ENCODE data around the gene MGAT5B. TPM values are rescaled to one million over a fixed set of nuclear protein-coding genes. Genes with fewer than 3 reads are reported as not detected.

MGAT5B gene
- total and polyA plus RNA-seq, 2 experiments from 2014 or later, result 1.6 to 10.0 TPM

GRCh38 chr17:76872874-76873221 is 4.6 kb downstream of the MGAT5B start (continued):
- TF ChIP-seq ZNF462 (CRISPR knock-in tag; IDR thresholded peaks at IDR 0.05), result no peak
- TF ChIP-seq JUNB (IDR thresholded peaks at IDR 0.05; ENCODE audit: unreplicated experiment), result no peak
- no peak for TF ChIP-seq NANOG (IDR thresholded peaks at IDR 0.05; ENCODE audit: borderline replicate concordance)

- Mint-ChIP-seq H3K27me3 (ENCODE audit: insufficient read depth, low read depth, poor library complexity) (peaks cover 21% of the 10 kb centered on the region), H3K36me3 (ENCODE audit: low read depth) (peaks cover 15% of the 10 kb centered on the region), H3K4me3 (no peak overlapping the region), H3K4me1 (no peaks in the 10 kb centered on the region; the same call in 2 of the 3 replicates), H3K9me3 (peaks cover 3% of the 10 kb centered on the region; the same call in 1 of the 3 replicates), H3K27ac (no peak overlapping the region)
- Histone ChIP-seq H3K27ac (ENCODE audit: low read depth) (no peak overlapping the region), H3K27me3 (ENCODE audit: insufficient read depth) (peaks cover 20% of the 10 kb centered on the region), H3K9me2 (ENCODE audit: insufficient read depth) (no peaks in the 10 kb centered on the region), H2AFZ (no peak overlapping the region), H3K4me3 (no peak overlapping the region), H3K4me1 (ENCODE audit: insufficient read depth) (no peaks in the 10 kb centered on the region), H3K79me2 (replicated peaks; ENCODE audit: insufficient read depth) (no peaks in the 10 kb centered on the region), H4K20me1 (replicated peaks; ENCODE audit: insufficient read depth) (0 out of 2 replicates have a peak, but pooled peaks cover 7% of the 10 kb centered on the region), H3F3A (replicated peaks; ENCODE audit: low read depth) (no peaks in the 10 kb centered on the region), H3K36me3 (ENCODE audit: insufficient read depth) (no peaks in the 10 kb centered on the region; the same call in 1 of the 2 replicates), H3K4me2 (no peak overlapping the region)
- ATAC-seq, result no peak
- no peak for DNase-seq (ENCODE audit: low spot score)
- TF ChIP-seq ZNF114 (CRISPR knock-in tag; IDR thresholded peaks at IDR 0.05) (no peak), ZNF331 (CRISPR knock-in tag; IDR thresholded peaks at IDR 0.05; ENCODE audit: low read depth) (no peak), EZH2phosphoT487 (IDR thresholded peaks at IDR 0.05; ENCODE audit: unreplicated experiment) (no peak), EZH2 (IDR thresholded peaks at IDR 0.05; ENCODE audit: low read depth, unreplicated experiment) (no peak), STAT1 (IDR thresholded peaks at IDR 0.05; ENCODE audit: unreplicated experiment) (no peak), CREB1 (CRISPR knock-in tag; IDR thresholded peaks at IDR 0.05; ENCODE audit: low read depth) (no peak), REST (IDR thresholded peaks at IDR 0.05; ENCODE audit: unreplicated experiment) (no peak), JUNB (IDR thresholded peaks at IDR 0.05; ENCODE audit: unreplicated experiment) (no peak), NANOG (IDR thresholded peaks at IDR 0.05; ENCODE audit: borderline replicate concordance) (no peak), POLR2AphosphoS5 (IDR thresholded peaks at IDR 0.05; ENCODE audit: low read depth) (no peak), ETS1 (IDR thresholded peaks at IDR 0.05) (no peak)
These were observed 5.7 kb downstream of the MGAT5B start for GRCh38 chr17:76873856-76874255.
